Right lobe of liver (tissue), 6 donors: ENCODE measurements around the gene ERCC6. TPM values are rescaled to one million over a fixed set of nuclear protein-coding genes. Genes with fewer than 3 reads are reported as not detected.
A peak's percentile ranks its signal among the peaks of the same experiment; 100 is the strongest.

Experiments
- ATAC-seq, 4 donors: fragments of 200-7000 bp; cut with Tn5 transposase; one replicate each; pipeline ENCODE4 v1.9.1; 2020; ENCODE audit warnings: mild to moderate bottlenecking in 4 of 4, moderate library complexity in 4 of 4
- DNase-seq, 3 donors: peaks; one replicate each; pipeline ENCODE4 v3.0.0-alpha.2; 2020
- H3K27ac ChIP-seq, 3 donors: fragments of 200-600 bp; one replicate each; pipeline ENCODE4 v1.8.0; 2022
- H3K27me3 ChIP-seq, 2 donors: fragments of 200-600 bp; one replicate each; pipeline ENCODE4 v1.8.0; 2022
- H3K36me3 ChIP-seq, 4 donors: fragments of 200-600 bp; sonication (generic) in 1 of 4; one replicate each; pipeline versions ENCODE4 v1.5.1 to v1.8.0; 2017 to 2022; ENCODE audit warnings: control low read depth in 1 of 4
- H3K4me1 ChIP-seq, 4 donors: fragments of 200-600 bp; sonication (generic) in 1 of 4; one replicate each; pipeline versions ENCODE4 v1.5.1 to v1.8.0; 2017 to 2022; ENCODE audit warnings: control low read depth in 1 of 4
- H3K4me3 ChIP-seq, 3 donors: fragments of 200-600 bp; one replicate each; pipeline ENCODE4 v1.8.0; 2022
- H3K9me3 ChIP-seq, 4 donors: fragments of 200-600 bp; sonication (generic) in 1 of 4; one replicate each; pipeline versions ENCODE4 v1.5.1 to v1.8.0; 2017 to 2022; ENCODE audit warnings: control low read depth in 1 of 4
- POLR2A ChIP-seq: fragments of 450-650 bp; IDR thresholded peaks from one replicate; pipeline ENCODE4 v1.6.1; 2017; ENCODE audit warnings: antibody characterized with exemption, mild to moderate bottlenecking
- WGBS: methylation state at CpG from one replicate; pipeline ENCODE4 v1.1.6; 2018; ENCODE audit warnings: low coverage, low lambda C conversion rate; ENCODE audit not compliant: insufficient coverage; ENCODE audit errors: missing lambda C conversion rate; 5-methylcytosine and 5-hydroxymethylcytosine counted together
- intact Hi-C, 2 donors: fragments of 100-400 bp; cut with DNase I; formaldehyde crosslinking; loops; one replicate each; pipeline versions ENCODE4 v1.11.2 to v1.14.1; 2022
- total RNA-seq, 6 experiments: library from RNA; depleted of rRNA in 2 of 6; stranded (reverse); fragments of >200 nt in 2 of 6; fragmentation: NEBNext Ultra II Directional in 3 of 6; extraction: Animal tissue kit (Norgen Biotek cat#: 25700) in 3 of 6; gene quantifications; one replicate each; pipeline versions ENCODE4 v1.1.0 to v1.2.4, GENCODE V29; 2016 to 2023
- TF ChIP-seq, protein P1 (sequence below), 4 donors: fragments of 200-600 bp in 3 of 4; fragments of 450-650 bp in 1 of 4; IDR thresholded peaks; one replicate each; pipeline versions ENCODE4 v1.5.1 to v1.8.0; 2016 to 2022; ENCODE audit warnings: antibody characterized with exemption in 4 of 4, mild to moderate bottlenecking in 2 of 4
- donor health status: DM: no; HTN: yes; CAD: no.
- donor health status: DM: no; HTN: no; CAD: no.
- donor health status: DM: no; HTN: no; CAD: no.
- donor health status: DM: no; HTN: yes; CAD: no.
- donor health status: DM: no; HTN: yes; CAD: no.

Gene ERCC6
- total RNA-seq, 6 experiments from 2014 or later: 7.3 to 16.8 (median 10.6) TPM

DNA sequence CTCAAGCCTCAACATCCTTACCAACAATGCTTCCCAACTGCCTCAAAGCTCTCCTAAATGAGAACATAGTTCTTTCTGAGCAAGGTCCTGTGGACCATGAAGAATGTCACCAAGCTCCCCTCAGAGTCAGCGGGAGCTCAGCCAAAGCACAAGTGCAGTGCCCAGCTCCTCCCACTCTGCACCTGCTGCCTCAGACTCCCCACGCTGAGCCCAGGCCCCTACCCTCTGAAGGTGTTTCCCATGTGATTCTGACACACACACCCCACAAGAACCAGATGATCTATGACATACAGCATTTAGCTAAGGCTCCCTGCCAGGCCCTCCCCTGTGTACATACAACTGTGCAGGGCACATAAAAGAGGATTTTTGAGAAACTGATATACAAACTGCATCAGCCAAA is 19.2 kb downstream of the ERCC6 start:
- no peak overlapping the region for H3K27ac ChIP-seq
- DNase-seq (no peak), ATAC-seq (peak in 1 of 4 donors; percentile 26)
- intact Hi-C loops: loop anchor here (10.0 kb wide), 1 partner anchor 115 kb away; no protein-coding TSS in a partner anchor
- H3K27me3 ChIP-seq: no peaks in the 10 kb centered on the region
- peaks cover 0 to 38% (median 1%) of the 10 kb centered on the region in 4 donors for H3K36me3 ChIP-seq
- no peaks in the 10 kb centered on the region for H3K9me3 ChIP-seq
- TF ChIP-seq, protein P1, sequence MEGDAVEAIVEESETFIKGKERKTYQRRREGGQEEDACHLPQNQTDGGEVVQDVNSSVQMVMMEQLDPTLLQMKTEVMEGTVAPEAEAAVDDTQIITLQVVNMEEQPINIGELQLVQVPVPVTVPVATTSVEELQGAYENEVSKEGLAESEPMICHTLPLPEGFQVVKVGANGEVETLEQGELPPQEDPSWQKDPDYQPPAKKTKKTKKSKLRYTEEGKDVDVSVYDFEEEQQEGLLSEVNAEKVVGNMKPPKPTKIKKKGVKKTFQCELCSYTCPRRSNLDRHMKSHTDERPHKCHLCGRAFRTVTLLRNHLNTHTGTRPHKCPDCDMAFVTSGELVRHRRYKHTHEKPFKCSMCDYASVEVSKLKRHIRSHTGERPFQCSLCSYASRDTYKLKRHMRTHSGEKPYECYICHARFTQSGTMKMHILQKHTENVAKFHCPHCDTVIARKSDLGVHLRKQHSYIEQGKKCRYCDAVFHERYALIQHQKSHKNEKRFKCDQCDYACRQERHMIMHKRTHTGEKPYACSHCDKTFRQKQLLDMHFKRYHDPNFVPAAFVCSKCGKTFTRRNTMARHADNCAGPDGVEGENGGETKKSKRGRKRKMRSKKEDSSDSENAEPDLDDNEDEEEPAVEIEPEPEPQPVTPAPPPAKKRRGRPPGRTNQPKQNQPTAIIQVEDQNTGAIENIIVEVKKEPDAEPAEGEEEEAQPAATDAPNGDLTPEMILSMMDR (IDR thresholded peaks at IDR 0.05): no peak
- TF ChIP-seq POLR2A: no peak
- 100% methylated on average over 1 of the region's 2 CpGs for WGBS
- H3K4me1 ChIP-seq: peaks cover 0 to 6% (median 0%) of the 10 kb centered on the region in 4 donors
- H3K4me3 ChIP-seq: no peak overlapping the region

DNA sequence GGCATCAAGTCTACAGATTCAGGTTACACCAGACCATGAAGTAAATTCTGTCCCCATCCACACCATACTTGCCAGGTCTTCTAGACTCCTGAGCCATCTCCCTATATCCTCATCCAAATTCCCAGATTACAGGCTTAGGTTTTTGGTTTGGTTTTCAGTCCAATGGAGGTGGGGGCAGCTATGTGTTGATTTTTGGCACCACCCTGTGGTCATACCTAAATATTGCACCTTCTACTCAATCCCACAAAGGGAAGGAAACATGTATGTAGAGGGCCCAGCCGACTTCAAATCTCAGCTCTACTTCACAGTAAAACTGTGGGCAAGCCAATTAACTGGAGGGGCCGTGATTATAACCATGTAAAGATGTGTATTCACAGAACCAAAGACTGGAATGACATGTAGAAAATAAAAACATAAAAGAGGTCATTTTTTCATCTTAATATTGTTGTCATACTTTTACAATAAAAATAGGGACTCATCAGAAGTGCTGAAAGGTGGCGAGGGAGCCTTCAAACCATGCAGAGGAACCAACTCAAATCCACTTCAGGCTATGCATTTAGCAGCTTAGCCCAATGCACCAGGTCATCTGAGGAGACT is 19.8 kb downstream of the ERCC6 start:
- 65% methylated on average over 3 of the region's 3 CpGs for WGBS
- peak; percentile 78 to 85 (median 84) for ATAC-seq
- Histone ChIP-seq H3K4me1 (peaks cover 0 to 6% (median 0%) of the 10 kb centered on the region in 4 donors), H3K27ac (no peak overlapping the region), H3K27me3 (no peaks in the 10 kb centered on the region), H3K36me3 (peaks cover 0 to 32% (median 1%) of the 10 kb centered on the region in 4 donors), H3K9me3 (no peaks in the 10 kb centered on the region), H3K4me3 (no peak overlapping the region)
- DNase-seq: no peak
- no peak for TF ChIP-seq POLR2A
- TF ChIP-seq, protein P1 (IDR thresholded peaks at IDR 0.05): peak; percentile 59 to 62 (median 60)
- intact Hi-C loops: loop anchor here (10.0 kb wide), 1 partner anchor 114 kb away; no protein-coding TSS in a partner anchor

DNA sequence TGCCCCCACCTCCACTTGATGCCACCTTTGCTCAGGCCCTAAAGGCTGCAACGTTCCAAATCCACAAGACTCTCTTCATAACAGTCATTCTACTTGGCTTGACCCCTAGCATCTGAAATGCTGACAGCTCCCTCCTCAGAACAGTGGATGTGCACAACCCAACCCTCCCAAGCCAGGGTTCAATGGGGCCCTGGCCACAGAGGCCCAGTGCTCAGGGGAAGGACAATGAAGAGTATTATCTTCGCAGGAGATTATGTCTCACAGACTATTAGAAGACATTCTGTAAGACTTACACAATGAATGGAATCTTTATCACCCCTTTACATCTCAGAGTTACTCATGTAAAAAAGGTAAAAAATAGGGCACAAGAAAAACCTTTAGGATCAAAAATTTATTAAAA is 20.4 kb downstream of the ERCC6 start:
- no peak for DNase-seq
- Histone ChIP-seq H3K9me3 (no peaks in the 10 kb centered on the region), H3K4me1 (peaks cover 0 to 6% (median 0%) of the 10 kb centered on the region in 4 donors), H3K36me3 (peaks cover 0 to 28% (median 1%) of the 10 kb centered on the region in 4 donors), H3K27ac (no peak overlapping the region), H3K4me3 (no peak overlapping the region), H3K27me3 (no peaks in the 10 kb centered on the region)
- WGBS: 100% methylated on average over 1 of the region's 2 CpGs
- no peak for ATAC-seq
- intact Hi-C loops: loop anchor here (10.0 kb wide), 1 partner anchor 114 kb away; no protein-coding TSS in a partner anchor
- TF ChIP-seq, protein P1 (IDR thresholded peaks at IDR 0.05): no peak
- TF ChIP-seq POLR2A: no peak

DNA sequence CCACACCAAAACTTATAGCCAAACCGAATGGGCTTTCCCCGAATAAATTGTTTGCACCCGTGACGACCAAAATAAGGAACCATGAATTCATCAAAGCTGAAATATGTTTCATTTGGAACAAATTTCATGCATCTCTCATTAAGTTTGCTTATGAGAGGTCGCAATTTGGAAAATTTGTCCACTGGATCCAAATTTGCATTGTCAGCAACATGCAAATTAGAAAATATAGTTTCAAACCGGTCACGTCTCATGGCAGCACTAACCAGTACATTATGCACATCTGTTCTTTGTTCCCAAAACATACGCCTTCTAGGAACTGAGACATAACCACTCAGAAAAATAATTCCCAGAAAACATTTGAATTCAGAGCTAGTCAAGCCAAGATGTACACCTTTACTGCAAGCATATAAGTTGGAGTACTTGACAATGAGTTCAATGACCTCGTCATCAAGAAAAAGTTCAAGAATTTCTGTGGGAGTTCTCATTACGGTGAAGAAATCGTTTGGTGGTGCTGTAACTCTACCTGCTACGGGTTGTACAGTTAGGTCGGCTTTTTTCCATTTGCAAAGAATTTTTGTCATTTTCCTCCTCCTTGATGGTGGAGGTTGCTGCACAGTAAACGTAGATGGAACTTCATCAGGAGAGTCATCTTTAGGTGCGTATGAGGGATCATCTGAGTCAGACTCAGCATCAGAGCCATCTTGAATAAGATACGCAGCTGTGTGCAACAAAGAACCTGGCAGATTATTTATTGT is 22.5 kb downstream of the ERCC6 start:
- no peak overlapping the region for H3K27ac ChIP-seq
- H3K4me3 ChIP-seq: no peak overlapping the region
- no peak for DNase-seq
- no peaks in the 10 kb centered on the region for H3K9me3 ChIP-seq
- peaks cover 0 to 21% (median 1%) of the 10 kb centered on the region in 4 donors for H3K36me3 ChIP-seq
- 92% methylated on average over 16 of the region's 16 CpGs for WGBS
- TF ChIP-seq, protein P1 (IDR thresholded peaks at IDR 0.05): no peak
- no peak for TF ChIP-seq POLR2A
- no peak for ATAC-seq
- intact Hi-C loops: loop anchor here (10.0 kb wide), 1 partner anchor 112 kb away; no protein-coding TSS in a partner anchor
- H3K4me1 ChIP-seq: peaks cover 0 to 5% (median 0%) of the 10 kb centered on the region in 4 donors
- H3K27me3 ChIP-seq: no peaks in the 10 kb centered on the region
